Neural cell (in vitro differentiated cells): ENCODE data around the gene ARHGEF4. TPM values are rescaled to one million over a fixed set of nuclear protein-coding genes. Genes with fewer than 3 reads are reported as not detected.

Experiments
- H2AFZ ChIP-seq: fragments of 200-600, 300-800 bp; sonication (generic), shearing (Covaris generic); 2 replicates; pipeline ENCODE4 v1.6.0; 2014; ENCODE audit warnings: low read depth, mild to moderate bottlenecking, antibody characterized with exemption, low read length, moderate library complexity
- H3F3A ChIP-seq: fragments of 200-600 bp; shearing (Covaris generic); 2 replicates; pipeline ENCODE4 v1.6.1; 2016; ENCODE audit warnings: mild to moderate bottlenecking, moderate library complexity, mixed read lengths, antibody characterized with exemption, low read length; ENCODE audit not compliant: insufficient read depth, poor library complexity, severe bottlenecking
- H3K27ac ChIP-seq: fragments of 200-600, 300-800 bp; sonication (generic), shearing (Covaris generic); 2 replicates; pipeline ENCODE4 v1.5.1; 2014; ENCODE audit warnings: mild to moderate bottlenecking, low read length, moderate library complexity
- H3K27me3 ChIP-seq: fragments of 300-800, 200-600 bp; sonication (generic), shearing (Covaris generic); 2 replicates; pipeline ENCODE4 v1.6.0; 2014; ENCODE audit warnings: mild to moderate bottlenecking, low read depth, low read length, moderate library complexity; ENCODE audit not compliant: insufficient read depth
- H3K36me3 ChIP-seq: fragments of 300-800, 200-600 bp; sonication (generic), shearing (Covaris generic); 2 replicates; pipeline ENCODE4 v1.5.1; 2014; ENCODE audit warnings: mild to moderate bottlenecking, antibody characterized with exemption, low read length, moderate library complexity; ENCODE audit not compliant: insufficient read depth
- H3K4me2 ChIP-seq: fragments of 300-800, 200-600 bp; sonication (generic), shearing (Covaris generic); 2 replicates; pipeline ENCODE4 v1.6.0; 2014; ENCODE audit warnings: mild to moderate bottlenecking, low read length
- H3K4me3 ChIP-seq: fragments of 300-800, 200-600 bp; sonication (generic), shearing (Covaris generic); 2 replicates; pipeline ENCODE4 v1.5.1; 2014; ENCODE audit warnings: mild to moderate bottlenecking, low read length, moderate library complexity
- H3K79me2 ChIP-seq: fragments of 200-600 bp; shearing (Covaris generic); replicated peaks from 2 replicates; pipeline ENCODE4 v1.6.0; 2014; ENCODE audit warnings: mild to moderate bottlenecking, low read length, moderate library complexity; ENCODE audit not compliant: insufficient read depth
- H3K9ac ChIP-seq: fragments of 300-800, 200-600 bp; sonication (generic), shearing (Covaris generic); 2 replicates; pipeline ENCODE4 v1.6.1; 2016; ENCODE audit warnings: mild to moderate bottlenecking, low read length, mixed read lengths
- H3K9me2 ChIP-seq: fragments of 200-600 bp; shearing (Covaris generic); 2 replicates; pipeline ENCODE4 v1.6.1; 2016; ENCODE audit warnings: mild to moderate bottlenecking, low read length, mixed read lengths; ENCODE audit not compliant: insufficient read depth
- H3K9me3 ChIP-seq: fragments of 200-600, 300-800 bp; sonication (generic), shearing (Covaris generic); 2 replicates; pipeline ENCODE4 v1.6.1; 2016; ENCODE audit warnings: mild to moderate bottlenecking, mixed run types, low read length, moderate library complexity, mixed read lengths
- H4K20me1 ChIP-seq: fragments of 200-600 bp; shearing (Covaris generic); 2 replicates; pipeline ENCODE4 v1.6.1; 2016; ENCODE audit warnings: mild to moderate bottlenecking, mixed run types; ENCODE audit not compliant: insufficient read depth
- EP300 ChIP-seq: fragments of 450-650 bp; conservative IDR thresholded peaks from 2 replicates; pipeline ENCODE4 v1.6.1; 2014; ENCODE audit warnings: antibody characterized with exemption, mild to moderate bottlenecking, moderate library complexity; ENCODE audit not compliant: poor library complexity, severe bottlenecking
- EZH2 ChIP-seq: fragments of 200-600, 300-800 bp; shearing (Covaris generic), sonication (generic); IDR thresholded peaks from 2 replicates; pipeline ENCODE4 v1.6.1; 2014; ENCODE audit warnings: antibody characterized with exemption, low read length, borderline replicate concordance, mild to moderate bottlenecking; ENCODE audit not compliant: insufficient read depth, poor library complexity, severe bottlenecking
- MXI1 ChIP-seq: fragments of 450-650 bp; conservative IDR thresholded peaks from 2 replicates; pipeline ENCODE4 v1.6.1; 2014; ENCODE audit warnings: antibody characterized with exemption, mild to moderate bottlenecking; ENCODE audit not compliant: poor library complexity, severe bottlenecking
- POLR2AphosphoS5 ChIP-seq: IDR thresholded peaks from 2 replicates; pipeline ENCODE4 v1.6.1; 2012
- RAD21 ChIP-seq: fragments of 450-650 bp; conservative IDR thresholded peaks from 2 replicates; pipeline ENCODE4 v1.6.1; 2014; ENCODE audit warnings: antibody characterized with exemption, mild to moderate bottlenecking, moderate library complexity
- SMC3 ChIP-seq: fragments of 450-650 bp; conservative IDR thresholded peaks from 2 replicates; pipeline ENCODE4 v1.6.1; 2014; ENCODE audit warnings: antibody characterized with exemption, mild to moderate bottlenecking, moderate library complexity; ENCODE audit not compliant: poor library complexity
- TAF1 ChIP-seq: IDR thresholded peaks from 2 replicates; pipeline ENCODE4 v1.6.1; 2012; ENCODE audit warnings: low read depth
- polyA plus RNA-seq: library from polyadenylated mRNA; depleted of rRNA; stranded (reverse); fragments of >200 nt; gene quantifications from 2 replicates; pipeline ENCODE4 v1.2.3, GENCODE V29; 2014
- TF ChIP-seq, protein P1 (sequence below): fragments of 450-650 bp; IDR thresholded peaks from 2 replicates; pipeline ENCODE4 v1.5.1; 2014; ENCODE audit warnings: antibody characterized with exemption, mild to moderate bottlenecking, moderate library complexity; ENCODE audit not compliant: poor library complexity, severe bottlenecking
- TF ChIP-seq, protein P2 (sequence below): IDR thresholded peaks from 2 replicates; pipeline ENCODE4 v1.6.1; 2012; ENCODE audit warnings: borderline replicate concordance

ARHGEF4 gene
- polyA plus RNA-seq, 1 donor from 2014 or later = 45.9 TPM

DNA sequence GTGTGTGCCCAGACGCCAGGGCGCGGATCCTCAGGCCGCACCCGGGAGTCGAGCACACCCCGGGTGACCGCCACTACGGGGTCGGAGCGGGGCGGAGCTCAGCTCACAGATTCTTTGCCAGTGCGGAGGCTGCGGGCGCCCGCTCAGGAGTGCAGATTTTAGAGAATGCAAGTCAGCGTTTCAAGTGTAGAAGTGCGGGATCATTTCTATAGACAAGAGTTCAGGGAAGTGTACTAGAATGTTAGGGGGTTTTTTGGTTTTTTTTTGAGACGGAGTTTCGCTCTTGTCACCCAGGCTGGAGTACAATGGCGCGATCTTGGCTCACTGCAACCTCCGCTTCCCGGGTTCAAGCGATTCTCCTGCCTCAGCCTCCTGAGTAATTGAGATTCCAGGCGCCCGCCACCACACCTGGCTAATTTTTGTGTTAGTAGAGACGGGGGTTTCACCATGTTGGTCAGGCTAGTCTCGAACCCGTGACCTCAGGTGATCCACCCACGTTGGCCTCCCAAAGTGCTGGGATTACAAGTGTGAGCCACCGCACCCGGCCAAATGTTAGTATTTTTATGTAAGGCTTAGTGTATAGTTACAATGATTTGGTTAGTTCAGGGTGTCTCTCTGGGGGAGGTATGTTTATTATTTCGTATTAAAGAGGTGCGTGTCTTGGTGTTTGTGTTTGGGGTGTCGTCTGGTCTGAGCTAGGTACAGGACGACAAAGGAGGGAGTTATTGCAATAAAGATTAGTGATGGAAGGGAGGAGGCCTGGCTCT lies 257.2 kb downstream of the ARHGEF4 start:
- Histone ChIP-seq H3K27ac (peak overlapping the region; percentile 97), H3K79me2 (peaks cover 37% of the 10 kb centered on the region), H2AFZ (peak overlapping the region; percentile 98), H3K27me3 (no peaks in the 10 kb centered on the region), H3F3A (no peaks in the 10 kb centered on the region), H3K4me3 (peak overlapping the region; percentile 90), H3K4me2 (peak overlapping the region; percentile 48), H3K9me3 (no peaks in the 10 kb centered on the region), H3K36me3 (no peaks in the 10 kb centered on the region), H4K20me1 (no peaks in the 10 kb centered on the region), H3K9ac (peak overlapping the region; percentile 93), H3K9me2 (no peaks in the 10 kb centered on the region)
- TF ChIP-seq MXI1 (no peak), EZH2 (no peak), POLR2AphosphoS5 (no peak), RAD21 (peak; percentile 11), TAF1 (no peak), EP300 (no peak), SMC3 (no peak)
- TF ChIP-seq, protein P1, sequence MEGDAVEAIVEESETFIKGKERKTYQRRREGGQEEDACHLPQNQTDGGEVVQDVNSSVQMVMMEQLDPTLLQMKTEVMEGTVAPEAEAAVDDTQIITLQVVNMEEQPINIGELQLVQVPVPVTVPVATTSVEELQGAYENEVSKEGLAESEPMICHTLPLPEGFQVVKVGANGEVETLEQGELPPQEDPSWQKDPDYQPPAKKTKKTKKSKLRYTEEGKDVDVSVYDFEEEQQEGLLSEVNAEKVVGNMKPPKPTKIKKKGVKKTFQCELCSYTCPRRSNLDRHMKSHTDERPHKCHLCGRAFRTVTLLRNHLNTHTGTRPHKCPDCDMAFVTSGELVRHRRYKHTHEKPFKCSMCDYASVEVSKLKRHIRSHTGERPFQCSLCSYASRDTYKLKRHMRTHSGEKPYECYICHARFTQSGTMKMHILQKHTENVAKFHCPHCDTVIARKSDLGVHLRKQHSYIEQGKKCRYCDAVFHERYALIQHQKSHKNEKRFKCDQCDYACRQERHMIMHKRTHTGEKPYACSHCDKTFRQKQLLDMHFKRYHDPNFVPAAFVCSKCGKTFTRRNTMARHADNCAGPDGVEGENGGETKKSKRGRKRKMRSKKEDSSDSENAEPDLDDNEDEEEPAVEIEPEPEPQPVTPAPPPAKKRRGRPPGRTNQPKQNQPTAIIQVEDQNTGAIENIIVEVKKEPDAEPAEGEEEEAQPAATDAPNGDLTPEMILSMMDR = no peak
- TF ChIP-seq, protein P2, sequence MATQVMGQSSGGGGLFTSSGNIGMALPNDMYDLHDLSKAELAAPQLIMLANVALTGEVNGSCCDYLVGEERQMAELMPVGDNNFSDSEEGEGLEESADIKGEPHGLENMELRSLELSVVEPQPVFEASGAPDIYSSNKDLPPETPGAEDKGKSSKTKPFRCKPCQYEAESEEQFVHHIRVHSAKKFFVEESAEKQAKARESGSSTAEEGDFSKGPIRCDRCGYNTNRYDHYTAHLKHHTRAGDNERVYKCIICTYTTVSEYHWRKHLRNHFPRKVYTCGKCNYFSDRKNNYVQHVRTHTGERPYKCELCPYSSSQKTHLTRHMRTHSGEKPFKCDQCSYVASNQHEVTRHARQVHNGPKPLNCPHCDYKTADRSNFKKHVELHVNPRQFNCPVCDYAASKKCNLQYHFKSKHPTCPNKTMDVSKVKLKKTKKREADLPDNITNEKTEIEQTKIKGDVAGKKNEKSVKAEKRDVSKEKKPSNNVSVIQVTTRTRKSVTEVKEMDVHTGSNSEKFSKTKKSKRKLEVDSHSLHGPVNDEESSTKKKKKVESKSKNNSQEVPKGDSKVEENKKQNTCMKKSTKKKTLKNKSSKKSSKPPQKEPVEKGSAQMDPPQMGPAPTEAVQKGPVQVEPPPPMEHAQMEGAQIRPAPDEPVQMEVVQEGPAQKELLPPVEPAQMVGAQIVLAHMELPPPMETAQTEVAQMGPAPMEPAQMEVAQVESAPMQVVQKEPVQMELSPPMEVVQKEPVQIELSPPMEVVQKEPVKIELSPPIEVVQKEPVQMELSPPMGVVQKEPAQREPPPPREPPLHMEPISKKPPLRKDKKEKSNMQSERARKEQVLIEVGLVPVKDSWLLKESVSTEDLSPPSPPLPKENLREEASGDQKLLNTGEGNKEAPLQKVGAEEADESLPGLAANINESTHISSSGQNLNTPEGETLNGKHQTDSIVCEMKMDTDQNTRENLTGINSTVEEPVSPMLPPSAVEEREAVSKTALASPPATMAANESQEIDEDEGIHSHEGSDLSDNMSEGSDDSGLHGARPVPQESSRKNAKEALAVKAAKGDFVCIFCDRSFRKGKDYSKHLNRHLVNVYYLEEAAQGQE = peak; percentile 61

DNA sequence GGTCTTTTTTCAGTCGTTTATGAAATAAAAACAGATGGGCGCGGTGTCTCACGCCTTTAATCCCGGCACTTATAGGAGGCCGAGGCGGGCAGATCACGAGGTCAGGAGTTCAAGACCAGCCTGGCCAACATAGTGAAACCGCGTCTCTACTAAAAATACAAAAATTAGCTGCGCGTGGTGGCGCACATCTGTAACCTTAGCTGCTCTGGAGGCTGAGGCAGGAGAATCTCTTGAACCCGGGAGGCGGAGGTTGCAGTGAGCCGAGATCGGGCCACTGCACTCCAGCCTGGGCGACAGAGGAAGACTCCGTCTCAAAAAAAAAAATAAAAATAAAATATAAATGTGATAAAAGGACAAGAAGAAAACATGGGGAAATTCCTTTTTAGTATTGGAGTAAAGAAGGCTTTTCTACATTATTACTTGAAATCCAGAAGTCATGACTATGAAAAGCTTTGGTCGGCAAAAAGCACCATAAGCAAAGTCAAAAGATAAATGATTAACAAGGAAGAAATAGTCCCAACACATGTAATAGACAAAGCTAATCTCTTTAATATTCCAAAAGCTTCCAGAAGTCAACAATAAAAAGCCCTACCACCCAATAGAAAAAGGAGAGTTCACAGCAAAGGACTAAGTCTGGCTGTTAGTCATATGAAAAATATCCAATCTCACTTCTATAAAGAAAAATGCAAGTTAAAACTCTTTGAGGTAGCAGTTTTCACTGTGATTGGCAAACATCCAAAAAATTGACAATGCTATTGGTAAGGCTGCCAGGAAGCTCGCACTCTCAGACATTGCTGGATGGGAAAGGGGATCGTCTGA lies 258.0 kb downstream of the ARHGEF4 start:
- peak overlapping the region; percentile 93 for H3K9ac ChIP-seq
- no peak overlapping the region for H2AFZ ChIP-seq
- no peaks in the 10 kb centered on the region for H4K20me1 ChIP-seq
- no peaks in the 10 kb centered on the region for H3K9me3 ChIP-seq
- no peak overlapping the region for H3K4me2 ChIP-seq
- no peaks in the 10 kb centered on the region for H3K9me2 ChIP-seq
- H3F3A ChIP-seq = no peaks in the 10 kb centered on the region
- H3K79me2 ChIP-seq = peaks cover 31% of the 10 kb centered on the region
- H3K27me3 ChIP-seq = no peaks in the 10 kb centered on the region
- TF ChIP-seq, protein P2 = no peak
- no peak for TF ChIP-seq SMC3
- no peak for TF ChIP-seq EZH2
- TF ChIP-seq, protein P1 = no peak
- TF ChIP-seq TAF1 = no peak
- TF ChIP-seq EP300 = no peak
- no peak for TF ChIP-seq POLR2AphosphoS5
- no peak for TF ChIP-seq RAD21
- no peak for TF ChIP-seq MXI1
- no peaks in the 10 kb centered on the region for H3K36me3 ChIP-seq
- H3K27ac ChIP-seq = no peak overlapping the region
- H3K4me3 ChIP-seq = peak overlapping the region; percentile 90
